HepG2 (cell line): ENCODE data around the gene NME7.

ENCODE experiments used
- AFF4 ChIP-seq: sonication (generic); formaldehyde crosslinking; IDR thresholded peaks from 2 replicates; pipeline ENCODE4 v1.4.0; 2020; ENCODE audit warnings: missing genetic modification reagents
- ATF3 ChIP-seq: sonication (generic); formaldehyde crosslinking; IDR thresholded peaks from 2 replicates; pipeline ENCODE4 v1.4.0; 2020; ENCODE audit warnings: missing genetic modification reagents
- CTCF ChIP-seq: sonication (generic); formaldehyde crosslinking; IDR thresholded peaks from 2 replicates; pipeline ENCODE4 v1.5.0; 2020; ENCODE audit warnings: mild to moderate bottlenecking, missing genetic modification reagents, moderate library complexity
- EZH2 ChIP-seq: conservative IDR thresholded peaks from 2 replicates; pipeline ENCODE4 v1.6.1; 2012; ENCODE audit warnings: mild to moderate bottlenecking, low read depth, low read length, moderate library complexity
- GABPA ChIP-seq, 2 experiments: IDR thresholded peaks; 2 replicates each; pipeline ENCODE4 v1.6.1; 2011 to 2016; ENCODE audit warnings: low read depth in 2 of 2, low read length in 1 of 2, missing biosample characterization in 1 of 2, missing genetic modification characterization in 1 of 2
- HMG20B ChIP-seq: conservative IDR thresholded peaks from 2 replicates; pipeline ENCODE4 v1.6.1; 2016; ENCODE audit warnings: missing genetic modification reagents, missing compliant biosample characterization
- MZF1 ChIP-seq: sonication (generic); formaldehyde crosslinking; IDR thresholded peaks from 2 replicates; pipeline ENCODE4 v1.8.1; 2023; ENCODE audit warnings: mild to moderate bottlenecking, missing genetic modification reagents, borderline replicate concordance
- NR3C1 ChIP-seq: sonication (generic); formaldehyde crosslinking; IDR thresholded peaks from 2 replicates; pipeline ENCODE4 v1.4.0; 2020; ENCODE audit warnings: missing genetic modification reagents
- POLR2A ChIP-seq, 2 experiments: IDR thresholded peaks; 2 replicates each; pipeline ENCODE4 v1.6.1; 2011; ENCODE audit warnings: low read depth in 2 of 2, low read length in 2 of 2, mild to moderate bottlenecking in 1 of 2, moderate library complexity in 1 of 2; ENCODE audit not compliant: insufficient read depth in 1 of 2
- ZNF225 ChIP-seq: sonication (generic); formaldehyde crosslinking; IDR thresholded peaks from 2 replicates; pipeline ENCODE4 v1.4.0; 2020; ENCODE audit warnings: mild to moderate bottlenecking, missing genetic modification reagents
- ZNF414 ChIP-seq: sonication (generic); formaldehyde crosslinking; IDR thresholded peaks from 2 replicates; pipeline ENCODE4 v1.5.0; 2020; ENCODE audit warnings: missing genetic modification reagents
- ZNF709 ChIP-seq: sonication (generic); formaldehyde crosslinking; IDR thresholded peaks from 2 replicates; pipeline ENCODE4 v1.5.0; 2020; ENCODE audit warnings: mild to moderate bottlenecking, missing genetic modification reagents
- ZNF740 ChIP-seq: sonication (generic); formaldehyde crosslinking; IDR thresholded peaks from 2 replicates; pipeline ENCODE4 v1.4.0; 2020; ENCODE audit warnings: missing genetic modification reagents

- TF ChIP-seq ZNF414 (CRISPR knock-in tag) = no peak
- TF ChIP-seq ZNF740 = no peak
- TF ChIP-seq MZF1 (CRISPR knock-in tag) = no peak
- TF ChIP-seq ZNF709 = no peak
- no peak for TF ChIP-seq EZH2
- TF ChIP-seq GABPA (IDR thresholded peaks at IDR 0.05; ENCODE audit: low read depth, low read length) = no peak
- no peak for TF ChIP-seq GABPA (CRISPR knock-in tag; IDR thresholded peaks at IDR 0.05; ENCODE audit: low read depth)
- TF ChIP-seq ATF3 = no peak
- no peak for TF ChIP-seq NR3C1 (CRISPR knock-in tag)
- no peak for TF ChIP-seq CTCF (CRISPR knock-in tag)
- no peak for TF ChIP-seq HMG20B
- no peak for TF ChIP-seq POLR2A (IDR thresholded peaks at IDR 0.05; ENCODE audit: insufficient read depth in 1 of 2, low read depth in 2 of 2, low read length in 2 of 2)
- no peak for TF ChIP-seq AFF4 (CRISPR knock-in tag)
- no peak for TF ChIP-seq ZNF225 (CRISPR knock-in tag)
Observed at GRCh38 chr1:169395955-169396354, 28.4 kb upstream of the NME7 start.
